ENCODE measurements around the gene CRTAC1. TPM values are rescaled to one million over a fixed set of nuclear protein-coding genes. Genes with fewer than 3 reads are reported as not detected.

CRTAC1 gene
- total and polyA plus RNA-seq, 12 donors = 0.22 to 12.4 (median 1.4) TPM

DNA sequence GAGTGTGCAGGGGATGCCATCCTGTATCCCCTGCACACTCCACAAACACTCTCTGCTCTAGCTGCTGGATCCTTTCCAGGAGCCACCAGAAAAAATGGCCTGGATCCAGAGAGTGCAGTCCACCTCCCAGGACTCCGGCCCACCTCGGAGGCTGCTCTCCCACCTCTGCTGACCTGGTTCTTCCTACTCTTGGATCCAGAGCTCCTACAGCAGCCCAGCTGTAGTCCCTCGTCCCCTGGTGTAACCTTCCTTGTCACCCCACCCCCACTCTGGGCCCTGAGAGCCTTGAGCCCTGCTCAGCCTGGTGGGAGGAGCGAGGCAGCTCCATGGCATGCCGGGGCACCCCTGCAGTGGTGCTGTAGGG is 126.4 kb downstream of the CRTAC1 start:
- intact Hi-C loops (cut with DNase I) = no loop called here
- Histone ChIP-seq H3K4me1 (peaks cover 0 to 14% (median 8%) of the 10 kb centered on the region in 9 donors), H3K27ac (no peak overlapping the region), H3K4me3 (no peak overlapping the region), H3K9me3 (no peaks in the 10 kb centered on the region), H3K27me3 (peaks cover 0 to 12% (median 6%) of the 10 kb centered on the region in 7 donors), H3K36me3 (no peaks in the 10 kb centered on the region)
- 41 to 52% methylated on average over 5 of the region's 5 CpGs for WGBS, 2 donors
- ATAC-seq (peak in 4 of 8 donors; percentile 16 to 37 (median 23)), DNase-seq (no peak)
- TF ChIP-seq, protein P1, sequence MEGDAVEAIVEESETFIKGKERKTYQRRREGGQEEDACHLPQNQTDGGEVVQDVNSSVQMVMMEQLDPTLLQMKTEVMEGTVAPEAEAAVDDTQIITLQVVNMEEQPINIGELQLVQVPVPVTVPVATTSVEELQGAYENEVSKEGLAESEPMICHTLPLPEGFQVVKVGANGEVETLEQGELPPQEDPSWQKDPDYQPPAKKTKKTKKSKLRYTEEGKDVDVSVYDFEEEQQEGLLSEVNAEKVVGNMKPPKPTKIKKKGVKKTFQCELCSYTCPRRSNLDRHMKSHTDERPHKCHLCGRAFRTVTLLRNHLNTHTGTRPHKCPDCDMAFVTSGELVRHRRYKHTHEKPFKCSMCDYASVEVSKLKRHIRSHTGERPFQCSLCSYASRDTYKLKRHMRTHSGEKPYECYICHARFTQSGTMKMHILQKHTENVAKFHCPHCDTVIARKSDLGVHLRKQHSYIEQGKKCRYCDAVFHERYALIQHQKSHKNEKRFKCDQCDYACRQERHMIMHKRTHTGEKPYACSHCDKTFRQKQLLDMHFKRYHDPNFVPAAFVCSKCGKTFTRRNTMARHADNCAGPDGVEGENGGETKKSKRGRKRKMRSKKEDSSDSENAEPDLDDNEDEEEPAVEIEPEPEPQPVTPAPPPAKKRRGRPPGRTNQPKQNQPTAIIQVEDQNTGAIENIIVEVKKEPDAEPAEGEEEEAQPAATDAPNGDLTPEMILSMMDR (IDR thresholded peaks at IDR 0.05) = no peak

DNA sequence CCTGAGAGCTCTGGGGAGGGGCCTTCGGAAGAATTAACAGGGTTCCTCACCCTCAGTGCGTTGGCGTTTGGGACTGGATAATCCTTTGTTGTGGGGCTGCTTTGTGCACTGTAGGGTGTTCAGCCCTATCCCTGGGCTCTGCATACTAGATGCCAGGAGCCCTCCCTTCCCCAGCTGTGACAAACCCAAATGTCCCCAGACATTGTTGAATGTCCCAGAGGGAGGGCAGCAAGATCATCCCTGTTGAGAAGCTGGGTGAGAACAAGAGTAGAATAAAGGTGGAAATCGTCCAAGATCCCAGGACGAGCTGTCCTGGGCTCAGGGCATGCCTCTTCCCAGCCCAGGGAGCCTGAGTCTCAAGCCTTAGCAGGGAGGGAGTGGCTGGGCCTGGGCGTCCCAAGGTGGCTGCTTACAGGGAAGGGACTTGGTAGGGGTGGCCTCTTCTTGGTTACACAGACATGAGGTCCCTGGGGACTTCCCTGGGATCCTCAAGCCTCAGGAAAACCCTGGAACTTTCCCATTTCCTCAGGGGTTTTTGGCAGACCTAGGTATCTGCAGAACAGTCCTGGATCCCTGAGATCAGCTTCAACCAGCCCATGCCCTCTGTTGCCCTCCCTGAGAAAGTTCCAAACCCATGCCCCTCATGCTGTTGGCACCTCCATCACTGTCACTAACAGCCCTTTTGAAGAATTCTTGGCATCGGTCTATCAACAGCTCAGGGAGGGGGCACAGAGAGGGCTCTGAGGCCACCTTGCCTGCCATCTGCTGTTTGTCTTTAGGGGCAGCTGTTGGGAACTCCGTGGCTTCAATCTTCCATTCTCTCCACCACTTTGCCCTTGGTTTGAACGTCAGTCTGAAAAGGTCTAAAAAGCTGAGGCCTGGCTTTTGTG is 127.0 kb downstream of the CRTAC1 start:
- no peaks in the 10 kb centered on the region for H3K36me3 ChIP-seq
- H3K27me3 ChIP-seq = peaks cover 0 to 13% (median 6%) of the 10 kb centered on the region in 7 donors
- H3K27ac ChIP-seq = no peak overlapping the region
- no peak overlapping the region for H3K4me3 ChIP-seq
- intact Hi-C loops (cut with DNase I) = no loop called here
- DNase-seq (no peak), ATAC-seq (peak in 6 of 8 donors; percentile 23 to 72 (median 52))
- TF ChIP-seq, protein P1 (IDR thresholded peaks at IDR 0.05) = peak in 1 of 9 donors; percentile 13
- 52 to 55% methylated on average over 9 of the region's 9 CpGs for WGBS, 2 donors
- H3K9me3 ChIP-seq = no peaks in the 10 kb centered on the region
- peaks cover 0 to 15% (median 8%) of the 10 kb centered on the region in 9 donors for H3K4me1 ChIP-seq

DNA sequence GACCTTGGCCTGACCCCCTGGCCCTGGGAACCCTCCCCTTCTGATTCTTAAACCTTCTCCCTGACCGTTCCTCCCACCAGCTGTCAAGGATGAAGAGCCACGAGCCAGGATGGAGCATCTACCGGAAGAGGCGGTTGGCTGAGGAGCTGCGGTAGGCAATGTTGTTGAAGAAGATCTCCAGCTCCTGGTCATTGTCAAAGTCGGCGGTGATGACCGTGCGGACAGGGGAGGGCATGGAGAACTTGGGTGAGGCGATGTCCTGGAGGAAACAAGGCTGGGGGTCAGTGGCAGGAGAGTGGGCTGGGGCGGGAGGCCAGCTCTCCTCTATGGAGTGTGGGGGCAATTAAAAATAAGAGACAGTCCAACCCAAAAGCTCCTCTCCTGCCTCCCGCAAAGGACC is 129.0 kb downstream of the CRTAC1 start:
- ATAC-seq = no peak
- TF ChIP-seq, protein P1 (IDR thresholded peaks at IDR 0.05) = no peak
- Histone ChIP-seq H3K9me3 (no peaks in the 10 kb centered on the region), H3K4me3 (no peak overlapping the region), H3K27ac (no peak overlapping the region), H3K4me1 (peaks cover 0 to 19% (median 11%) of the 10 kb centered on the region in 9 donors), H3K27me3 (peaks cover 0 to 20% (median 0%) of the 10 kb centered on the region in 7 donors), H3K36me3 (no peaks in the 10 kb centered on the region)
- WGBS, 2 donors = 86 to 89% methylated on average over 12 of the region's 12 CpGs
- intact Hi-C loops (cut with DNase I) = no loop called here
- no peak for DNase-seq

DNA sequence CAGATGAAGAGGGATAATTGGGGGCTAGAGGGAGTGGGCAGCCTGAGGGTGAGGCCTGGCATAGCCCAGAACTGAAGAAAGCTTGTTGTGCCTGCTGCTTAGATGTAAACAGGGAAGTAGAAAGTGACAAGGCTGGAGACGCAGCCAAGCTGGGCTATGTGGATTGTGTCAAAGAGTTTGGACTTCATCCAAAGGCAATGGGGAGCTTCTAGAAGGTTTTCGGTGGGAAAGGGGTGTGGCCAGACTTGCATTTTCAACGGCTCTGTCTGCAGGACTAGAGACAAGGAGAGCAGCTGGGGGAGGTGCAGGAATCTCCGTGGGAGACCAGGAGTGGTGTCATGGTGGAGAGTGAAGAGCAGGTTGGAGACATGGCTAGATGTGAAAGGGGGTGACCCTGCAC is 132.0 kb downstream of the CRTAC1 start:
- H3K9me3 ChIP-seq = no peaks in the 10 kb centered on the region
- 3 to 12% methylated on average over 4 of the region's 4 CpGs for WGBS, 2 donors
- H3K4me1 ChIP-seq = peaks cover 0 to 18% (median 9%) of the 10 kb centered on the region in 9 donors
- peaks cover 0 to 24% (median 0%) of the 10 kb centered on the region in 7 donors for H3K27me3 ChIP-seq
- intact Hi-C loops (cut with DNase I) = no loop called here
- no peak overlapping the region for H3K27ac ChIP-seq
- H3K4me3 ChIP-seq = no peak overlapping the region
- H3K36me3 ChIP-seq = no peaks in the 10 kb centered on the region
- DNase-seq (no peak), ATAC-seq (no peak)
- TF ChIP-seq, protein P1 (IDR thresholded peaks at IDR 0.05) = no peak
